HG02973 (cell line): ENCODE measurements around the gene DOCK4.

Experiments
- ATAC-seq: cut with Tn5 transposase; IDR thresholded peaks from one replicate; pipeline ENCODE4 v1.9.1; 2021; ENCODE audit warnings: moderate library complexity; ENCODE audit not compliant: unreplicated experiment

The DOCK4 gene

GRCh38 chr7:112080978-112081377 lies 125.2 kb downstream of the DOCK4 start:
- peak; percentile 28 for ATAC-seq

DNA sequence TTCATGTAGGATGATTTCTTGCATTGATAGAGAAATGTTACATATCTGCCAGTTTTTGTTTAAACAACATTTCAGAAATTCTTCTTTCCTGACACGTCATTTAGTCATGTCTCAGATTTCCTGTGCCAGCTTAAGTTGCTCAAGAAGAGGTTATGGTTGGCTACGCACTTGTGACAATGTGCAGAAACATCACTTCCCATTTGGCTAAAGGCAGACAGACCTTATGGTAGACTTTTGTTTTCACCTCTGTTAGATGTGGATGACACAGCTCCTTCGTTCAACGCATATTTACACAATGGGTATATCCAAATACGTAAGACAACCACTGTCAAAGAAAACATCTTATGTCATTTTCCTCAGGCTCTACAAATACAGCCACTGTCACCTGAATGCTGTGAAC lies 125.8 kb downstream of the DOCK4 start:
- peak; percentile 88 for ATAC-seq

DNA sequence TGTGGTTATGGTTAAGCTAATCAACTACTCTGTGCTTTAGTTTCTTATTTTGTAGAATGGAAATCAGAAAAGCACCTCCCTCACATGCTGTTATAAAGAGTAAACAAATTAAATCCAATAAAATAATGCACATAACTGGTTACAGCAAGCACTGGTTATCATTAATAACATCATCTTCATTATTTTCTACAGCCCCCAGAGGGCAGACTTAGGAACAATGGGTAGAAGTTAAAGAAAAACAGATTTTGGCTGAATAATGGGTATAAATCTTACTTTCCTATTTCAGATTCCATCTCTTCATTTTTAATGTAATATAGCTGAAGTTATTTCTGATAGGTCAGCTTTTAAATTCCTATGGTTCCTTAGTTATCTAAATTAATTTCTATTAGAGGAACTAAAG lies 126.5 kb downstream of the DOCK4 start:
- ATAC-seq = no peak

DNA sequence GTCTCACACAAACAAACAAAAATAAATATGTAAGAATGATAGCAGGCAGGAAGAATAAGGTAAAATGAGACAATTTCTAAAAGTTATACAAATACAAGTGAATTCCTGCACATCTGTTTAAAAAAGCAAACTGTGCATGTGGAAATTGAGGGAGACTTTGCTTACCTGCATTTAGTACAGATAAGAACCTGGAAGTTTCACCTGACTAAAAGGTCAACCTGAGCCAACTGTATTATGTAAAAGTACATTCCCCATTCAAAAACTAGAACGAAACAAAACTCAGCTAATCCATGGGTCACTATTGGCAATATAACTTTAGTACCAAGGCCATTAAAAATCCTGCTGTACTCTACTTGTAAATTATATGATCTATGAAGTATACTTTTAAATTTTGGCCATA lies 127.1 kb downstream of the DOCK4 start:
- no peak for ATAC-seq

- ATAC-seq = no peak
Measured at GRCh38 chr7:112076324-112076723, 129.9 kb downstream of the DOCK4 start.

DNA sequence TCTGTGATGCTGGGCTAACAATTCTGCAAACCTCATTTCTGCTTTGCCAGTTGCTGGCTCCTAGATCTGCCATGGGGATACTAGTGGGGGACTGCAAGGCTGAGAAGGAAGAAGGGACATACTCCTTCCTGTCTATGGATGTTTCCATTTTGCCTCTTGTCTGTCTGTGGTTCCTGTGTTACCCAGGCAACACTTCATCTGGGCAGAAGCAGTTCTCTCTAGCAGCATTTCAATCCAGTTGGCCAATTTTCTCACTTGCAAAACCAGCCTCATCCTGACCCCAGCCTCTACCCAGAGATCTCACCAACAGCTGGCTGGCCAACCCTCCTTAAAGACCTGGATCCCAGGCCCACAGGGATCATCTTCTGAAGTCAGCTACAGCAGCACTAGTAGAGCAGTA lies 131.7 kb downstream of the DOCK4 start:
- no peak for ATAC-seq

GRCh38 chr7:112073530-112073929 lies 132.7 kb downstream of the DOCK4 start:
- ATAC-seq = no peak

DNA sequence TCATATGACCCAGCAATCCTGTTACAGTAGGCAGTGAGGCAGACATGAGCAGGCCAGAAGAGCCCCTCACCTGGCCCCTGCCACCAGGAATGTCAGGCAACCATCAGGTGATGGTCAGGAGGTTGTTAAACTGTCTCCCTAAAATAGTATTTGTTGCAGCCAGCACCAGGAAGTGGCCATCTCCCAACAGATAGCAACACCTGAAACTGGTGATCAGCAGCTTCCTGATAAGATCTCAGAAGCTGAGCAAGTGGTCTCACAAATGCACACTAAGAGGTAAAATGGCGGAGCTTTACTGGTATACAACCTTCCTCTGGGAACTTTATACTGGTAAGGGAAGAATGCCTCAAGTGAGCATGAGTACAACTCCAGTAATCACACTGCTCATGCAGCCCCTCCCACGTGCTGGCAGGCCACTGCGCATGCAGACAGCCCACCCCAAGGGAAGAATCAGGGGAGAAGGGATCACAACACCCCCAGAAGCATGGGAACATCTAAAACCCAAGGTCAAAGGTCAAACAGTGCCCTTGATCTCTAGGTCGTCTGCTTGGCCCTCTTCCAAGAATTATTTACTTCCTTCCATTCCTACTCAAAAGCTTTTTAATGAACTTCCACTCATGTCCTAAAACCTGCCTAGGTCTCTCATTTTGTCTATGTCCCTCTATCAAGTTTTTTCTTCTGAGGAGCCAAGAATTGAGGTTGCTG lies 133.5 kb downstream of the DOCK4 start:
- no peak for ATAC-seq

- no peak for ATAC-seq
Measured at GRCh38 chr7:112071856-112072255, 134.3 kb downstream of the DOCK4 start.

GRCh38 chr7:112070674-112071256 lies 135.4 kb downstream of the DOCK4 start:
- ATAC-seq = no peak

DNA sequence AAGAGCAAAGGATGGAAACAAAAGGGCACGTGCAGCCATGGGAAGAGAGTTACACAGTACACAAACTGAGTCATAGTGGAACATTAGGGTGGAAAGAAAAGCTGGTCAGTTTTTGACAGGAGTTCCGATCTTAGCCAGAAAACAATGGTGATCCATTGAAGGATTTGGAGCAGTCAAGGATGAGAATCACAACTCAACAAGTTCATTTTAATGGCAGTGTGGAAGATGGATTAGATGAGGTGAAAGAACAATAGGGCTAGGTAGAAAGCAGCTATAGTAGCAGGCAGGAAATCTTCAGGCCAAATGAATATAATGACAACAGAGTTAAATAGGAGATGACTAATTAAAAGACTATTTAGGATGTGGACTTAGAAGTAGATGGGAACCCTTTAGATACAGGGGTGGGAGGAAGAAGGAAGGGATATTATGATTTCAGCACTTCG lies 136.3 kb downstream of the DOCK4 start:
- no peak for ATAC-seq

DNA sequence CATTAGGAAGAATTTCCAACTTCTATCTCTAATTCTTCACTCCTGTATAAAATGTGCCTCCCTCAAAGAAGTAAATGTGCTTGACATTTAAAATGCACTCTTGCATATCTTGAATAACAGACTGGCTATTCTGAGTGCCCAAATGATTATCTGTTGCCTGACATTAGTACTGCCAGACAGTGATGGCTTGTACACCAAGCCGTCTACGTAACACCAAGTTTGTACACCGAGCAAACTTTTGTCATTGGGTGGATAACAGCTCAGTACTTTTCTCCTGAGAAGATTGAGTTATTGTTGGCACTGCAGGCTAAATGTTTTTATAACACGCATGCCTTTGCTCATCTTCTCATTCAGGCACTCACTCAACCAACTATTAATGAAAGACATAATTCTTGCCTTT lies 137.2 kb downstream of the DOCK4 start:
- ATAC-seq = no peak

GRCh38 chr7:112067632-112068540 lies 138.3 kb downstream of the DOCK4 start:
- ATAC-seq = no peak

DNA sequence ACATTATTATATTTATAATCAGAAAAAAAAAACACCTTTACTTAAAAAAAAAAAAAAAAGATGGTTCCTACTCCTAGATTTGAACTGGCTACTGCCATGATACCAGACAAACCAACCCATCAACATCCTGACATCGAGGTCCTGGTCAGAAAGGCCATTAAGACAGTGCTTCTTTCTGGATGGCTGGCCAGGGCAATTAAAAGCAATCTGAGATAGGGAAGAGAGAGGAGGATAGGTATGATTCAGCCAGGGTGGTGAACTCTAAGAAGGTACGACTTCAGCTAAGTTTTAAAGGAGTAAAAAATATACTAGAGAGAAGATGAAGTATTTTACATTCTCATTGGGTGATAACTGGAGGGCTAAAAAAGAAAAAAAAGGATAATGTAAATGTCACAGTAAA lies 139.0 kb downstream of the DOCK4 start:
- ATAC-seq = no peak

DNA sequence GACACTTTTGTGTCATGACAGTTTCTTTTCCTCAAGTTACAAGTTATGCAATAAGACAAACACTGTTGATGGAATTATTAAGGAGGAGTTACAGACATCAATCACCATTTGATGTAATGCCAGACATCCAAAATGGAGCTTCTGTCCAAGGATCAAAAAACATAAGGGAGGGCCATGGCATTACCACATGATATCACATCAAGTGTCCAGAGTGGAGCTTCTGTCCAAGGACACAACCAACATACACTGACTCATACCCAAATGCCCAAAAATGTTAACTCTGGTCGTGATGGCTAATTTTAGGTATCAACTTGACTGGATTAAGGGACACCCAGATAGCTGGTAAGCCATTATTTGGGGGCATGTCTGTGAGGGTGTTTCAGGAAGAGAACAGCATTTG lies 140.4 kb downstream of the DOCK4 start:
- ATAC-seq = no peak

DNA sequence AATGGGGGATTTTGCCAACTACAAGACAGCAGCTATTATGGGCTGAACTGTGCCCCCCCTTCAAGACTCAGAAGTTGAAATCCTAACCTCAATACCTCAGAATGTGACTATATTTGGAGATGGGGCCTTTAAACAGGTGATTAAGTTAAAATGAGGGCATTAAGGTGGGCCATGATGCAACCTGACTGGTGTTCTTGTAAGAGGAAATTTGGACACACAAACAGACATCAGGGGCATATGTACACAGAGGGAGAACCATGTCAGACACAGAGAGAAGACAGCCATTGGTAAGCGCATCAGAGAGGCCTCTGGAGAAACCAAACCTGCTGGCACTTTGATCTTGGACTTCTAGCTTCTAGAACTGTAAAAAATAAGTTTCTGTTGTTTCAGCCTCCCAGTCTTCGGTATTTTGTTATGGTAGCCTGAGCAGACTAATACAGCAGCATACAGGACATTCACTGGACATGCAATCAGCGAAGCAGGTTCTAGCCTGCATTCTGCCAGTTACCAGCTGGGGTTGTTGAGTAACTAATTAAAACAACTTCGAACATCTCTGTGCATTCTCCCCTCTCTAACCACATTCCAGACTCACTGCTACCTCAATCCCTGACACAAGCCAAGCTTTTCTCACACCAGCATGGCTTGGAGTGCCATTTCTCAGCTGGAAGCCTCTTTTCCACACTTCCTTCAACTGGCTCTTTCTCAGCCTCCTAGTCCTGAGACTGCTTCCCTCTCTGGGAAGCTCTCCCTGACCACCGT lies 141.4 kb downstream of the DOCK4 start:
- ATAC-seq = no peak

- no peak for ATAC-seq
Measured at GRCh38 chr7:112063974-112064373, 142.2 kb downstream of the DOCK4 start.

DNA sequence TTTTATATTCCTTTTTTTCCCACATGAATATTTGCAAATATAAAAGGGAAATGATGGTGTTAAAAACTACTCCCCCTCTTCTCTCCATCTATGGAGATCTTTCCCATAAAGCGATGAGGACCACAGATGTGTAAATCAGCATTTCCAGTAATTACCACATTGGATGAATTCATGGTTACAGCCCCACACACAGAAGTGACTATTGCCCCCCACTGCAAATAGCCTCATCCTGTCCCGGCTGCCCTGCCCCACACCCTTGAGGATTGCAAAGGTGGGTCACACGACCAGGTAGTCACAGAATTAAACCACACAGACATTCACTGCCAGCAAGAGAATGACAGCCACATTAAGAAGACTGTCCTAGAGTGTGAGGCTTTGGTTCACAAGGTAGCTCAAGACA lies 145.1 kb downstream of the DOCK4 start:
- ATAC-seq = no peak

GRCh38 chr7:112060625-112061024 lies 145.6 kb downstream of the DOCK4 start:
- no peak for ATAC-seq

GRCh38 chr7:112059675-112060074 lies 146.5 kb downstream of the DOCK4 start:
- no peak for ATAC-seq

GRCh38 chr7:112058686-112059085 lies 147.5 kb downstream of the DOCK4 start:
- no peak for ATAC-seq
